HG03039 (cell line): ENCODE measurements around the gene IRF9.
"Not testable (repeated sequence)": the region's sequence is repeated elsewhere in the genome, so short reads cannot be mapped to it uniquely, and the experiment has no call there.

Source experiments
- ATAC-seq: cut with Tn5 transposase; IDR thresholded peaks from one replicate; pipeline ENCODE4 v1.9.1; 2021; ENCODE audit warnings: mild to moderate bottlenecking, moderate library complexity; ENCODE audit not compliant: unreplicated experiment

IRF9 gene

DNA sequence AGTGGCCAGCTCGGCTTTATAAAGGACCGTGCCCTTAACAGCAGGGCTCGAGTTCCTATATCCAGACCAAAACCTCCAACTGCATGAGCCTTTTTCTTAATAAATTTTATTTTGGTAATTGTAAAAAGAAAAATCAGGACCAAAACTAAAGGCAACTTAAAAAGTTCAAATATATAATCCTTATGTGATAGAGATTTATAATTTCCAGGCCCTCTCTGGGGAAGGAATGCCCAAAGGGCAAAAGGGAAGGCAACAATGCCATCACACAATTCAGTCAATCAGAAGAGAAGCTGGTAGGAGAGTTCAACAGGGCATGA is 28.0 kb downstream of the IRF9 start:
- no peak for ATAC-seq

DNA sequence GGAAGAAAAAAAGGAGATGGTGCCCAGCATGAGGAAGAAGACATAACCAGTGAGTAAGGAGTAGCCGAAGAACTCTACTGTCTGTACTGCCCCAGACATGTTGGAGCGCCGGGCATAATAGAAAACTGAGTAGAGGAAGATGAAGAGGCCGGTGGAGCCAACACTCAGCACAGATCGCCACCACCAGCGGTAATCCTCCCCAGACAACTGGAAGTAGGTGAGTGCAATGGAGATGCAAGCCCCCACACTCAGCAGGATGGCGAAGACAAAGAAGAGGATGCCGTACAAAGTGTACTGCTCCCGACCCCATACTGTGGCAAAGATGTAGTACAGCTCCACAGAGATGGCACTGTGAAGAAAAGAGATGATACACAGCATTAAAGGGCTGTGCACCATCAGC is 28.4 kb downstream of the IRF9 start:
- ATAC-seq, result no peak

DNA sequence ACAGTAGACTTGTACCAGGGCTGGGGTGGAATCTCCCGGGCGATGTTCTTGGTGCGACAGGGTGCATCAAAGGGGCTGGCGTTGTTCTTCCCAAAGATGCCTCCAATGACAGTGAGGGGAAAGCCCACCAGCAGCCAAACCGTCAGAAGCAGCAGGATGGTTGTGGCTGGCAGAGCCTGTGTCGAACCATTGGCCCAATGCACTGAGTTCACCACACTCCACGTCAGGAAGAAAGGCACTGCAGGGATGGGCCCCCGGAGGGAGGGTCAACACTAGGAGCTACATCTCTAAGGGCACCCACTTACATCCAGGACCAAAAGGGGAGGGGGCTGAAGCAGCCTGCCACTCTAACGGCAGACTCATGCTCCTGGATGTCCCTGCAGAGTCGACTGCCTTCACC is 29.4 kb downstream of the IRF9 start:
- no peak for ATAC-seq

DNA sequence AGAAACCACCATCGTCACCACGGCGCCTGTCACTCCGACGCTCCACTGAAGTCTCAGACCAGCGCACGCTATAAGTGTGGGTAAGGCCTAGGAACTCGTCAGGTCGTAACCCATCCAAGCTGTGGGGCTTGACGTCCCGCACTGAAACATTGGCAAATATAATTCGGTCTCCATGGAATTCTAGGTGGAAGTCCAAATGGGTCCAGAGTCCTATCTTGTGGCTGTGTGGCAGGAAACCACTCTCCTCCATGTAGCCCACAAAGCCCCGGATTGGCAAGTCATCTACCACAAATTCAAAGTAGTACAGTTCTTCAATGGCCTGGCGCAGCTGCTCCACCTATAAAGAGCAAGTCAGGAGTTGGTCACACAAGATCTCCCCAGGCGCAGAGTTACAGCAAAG is 31.9 kb downstream of the IRF9 start:
- ATAC-seq, result no peak

DNA sequence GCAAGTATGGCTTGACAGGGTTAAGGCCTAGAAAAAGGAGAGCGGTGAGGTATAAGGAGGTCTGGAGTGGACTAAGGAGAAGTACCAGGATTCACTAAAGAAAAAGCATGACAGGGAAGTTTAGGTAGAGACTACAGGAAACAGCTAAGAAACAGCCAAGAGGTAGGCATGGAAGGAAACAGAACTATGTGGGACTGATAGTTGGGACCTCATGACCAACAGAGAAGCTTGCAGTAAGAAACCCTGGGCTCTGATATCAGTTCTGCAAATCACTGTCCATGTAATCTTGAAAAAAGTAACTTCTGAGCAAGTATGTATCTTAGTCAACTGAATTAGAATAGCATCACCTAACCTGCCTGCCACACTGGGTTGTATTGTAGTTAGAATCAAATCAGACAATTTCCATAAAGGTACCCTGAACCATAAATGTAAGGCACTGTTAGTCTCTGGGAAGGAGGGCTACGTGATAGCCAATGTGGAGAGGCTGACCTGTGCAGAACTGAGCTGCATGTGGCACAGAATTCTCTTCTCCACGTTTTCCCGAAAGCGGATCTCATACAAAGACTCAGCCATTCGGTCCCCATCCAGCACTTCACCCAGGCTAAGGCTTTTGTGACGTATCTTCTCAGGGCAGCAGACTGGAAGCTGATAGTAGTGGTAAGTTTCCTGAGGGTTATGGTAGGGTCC is 33.3 kb downstream of the IRF9 start:
- ATAC-seq, result no peak

DNA sequence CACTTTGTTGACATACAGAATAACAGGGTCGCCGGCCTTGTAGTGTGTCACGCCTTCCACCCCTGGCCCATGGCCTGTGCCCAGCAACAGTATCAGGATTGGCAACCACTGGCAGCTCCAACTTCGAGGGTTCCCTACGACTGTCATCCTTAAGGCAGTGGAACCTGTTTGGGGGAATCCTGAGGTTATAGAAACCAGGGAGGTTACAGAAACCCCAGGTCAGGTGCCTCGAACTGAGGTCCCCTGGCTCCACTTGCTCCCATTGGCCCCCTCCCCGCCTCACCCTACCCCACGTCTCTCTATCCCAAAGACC is 33.8 kb downstream of the IRF9 start:
- no peak for ATAC-seq

DNA sequence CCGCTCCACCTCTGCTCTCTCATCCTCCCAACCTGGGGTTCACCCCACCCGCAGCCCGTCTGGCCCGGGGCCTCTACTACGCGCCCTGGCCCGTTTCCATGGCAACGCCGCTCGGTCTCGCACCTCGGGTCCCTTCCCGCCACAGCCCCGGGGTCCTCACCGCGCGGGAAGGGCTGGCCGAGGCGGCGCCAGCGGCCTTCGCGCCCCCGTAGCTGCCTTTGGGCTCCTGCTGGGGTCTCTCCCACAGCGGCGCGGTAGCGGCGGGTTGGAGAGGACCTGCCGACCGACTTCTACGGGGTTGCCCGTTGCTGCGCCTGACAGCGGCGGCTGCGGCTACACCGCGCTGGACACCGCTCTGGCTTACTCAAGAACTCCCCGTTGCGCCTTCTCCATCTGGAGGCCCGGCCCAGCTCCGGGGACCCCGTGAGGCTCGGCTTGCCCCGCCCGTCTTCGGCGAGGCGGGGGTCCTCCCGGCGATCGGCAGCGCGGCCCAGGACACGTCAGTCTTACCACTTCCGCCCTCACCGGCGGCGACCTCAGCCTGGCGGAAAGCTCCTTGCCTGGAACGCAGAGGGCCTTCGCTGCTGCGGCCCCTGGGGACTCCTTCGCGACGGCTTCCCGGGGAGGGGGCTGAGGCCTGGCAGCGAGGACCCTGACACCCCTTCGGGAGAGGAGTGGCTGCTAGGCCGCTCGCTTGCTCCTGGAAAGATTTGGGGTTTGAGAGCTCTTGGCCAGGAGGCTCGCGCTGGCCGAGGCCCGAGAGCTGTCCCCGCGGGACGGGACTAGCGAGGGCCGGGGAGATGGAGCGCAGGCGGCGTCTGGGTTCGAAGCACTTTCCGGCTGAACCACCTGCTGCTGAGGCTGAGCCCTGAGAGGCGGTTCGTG is 34.4 kb downstream of the IRF9 start, which contains the start of gene TM9SF1:
Gene TM9SF1, minus strand, starts transcription at position 256 of the 885 bp plus-strand sequence. CDS start 422 bp downstream, outside the sequence.
- peak; percentile 79 for ATAC-seq

DNA sequence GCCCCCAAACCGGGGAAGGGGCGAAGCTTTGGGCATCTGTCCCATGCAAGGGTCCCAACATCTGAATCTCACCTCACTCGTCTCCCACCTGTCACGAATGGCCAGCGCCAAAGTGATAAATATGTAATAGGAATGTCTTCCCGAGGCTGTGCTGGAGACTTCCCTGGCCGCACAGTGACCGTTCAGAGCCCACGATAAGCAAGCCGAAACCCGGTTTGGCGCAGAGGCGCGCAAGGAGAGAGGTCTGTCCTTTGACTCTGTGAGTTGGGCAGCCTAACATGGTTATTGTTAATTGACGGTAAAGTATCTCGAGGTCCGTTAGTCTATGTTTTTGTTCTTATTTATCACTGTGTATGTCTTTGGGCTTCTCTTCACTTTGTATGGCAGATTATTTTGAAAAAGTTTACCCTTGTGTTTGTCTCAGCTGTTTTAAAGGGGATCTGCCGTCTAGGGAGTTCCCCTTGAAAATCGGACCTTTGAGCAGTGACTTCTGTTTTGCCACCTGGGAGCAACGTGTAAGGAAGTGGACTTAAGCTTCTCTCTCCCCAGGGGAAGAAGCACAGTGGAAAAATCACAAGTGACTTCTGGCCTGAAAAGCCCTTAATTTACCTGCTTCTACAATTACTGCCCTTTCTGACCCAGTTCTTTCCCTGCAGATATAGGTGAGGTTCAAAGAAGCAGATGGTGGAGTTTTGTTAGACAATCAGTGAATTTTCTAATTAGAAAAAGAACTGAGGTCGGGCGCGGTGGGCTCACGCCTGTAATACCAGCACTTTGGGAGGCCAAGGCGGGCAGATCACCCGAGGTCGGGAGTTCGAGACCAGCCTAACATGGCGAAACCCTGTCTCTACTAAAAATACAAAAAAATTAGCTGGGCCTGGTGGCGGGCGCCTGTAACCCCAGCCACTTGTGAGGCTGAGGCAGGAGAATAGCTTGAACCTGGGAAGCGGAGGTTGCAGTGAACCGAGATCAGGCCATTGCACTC is 35.3 kb downstream of the IRF9 start:
- no peak for ATAC-seq

DNA sequence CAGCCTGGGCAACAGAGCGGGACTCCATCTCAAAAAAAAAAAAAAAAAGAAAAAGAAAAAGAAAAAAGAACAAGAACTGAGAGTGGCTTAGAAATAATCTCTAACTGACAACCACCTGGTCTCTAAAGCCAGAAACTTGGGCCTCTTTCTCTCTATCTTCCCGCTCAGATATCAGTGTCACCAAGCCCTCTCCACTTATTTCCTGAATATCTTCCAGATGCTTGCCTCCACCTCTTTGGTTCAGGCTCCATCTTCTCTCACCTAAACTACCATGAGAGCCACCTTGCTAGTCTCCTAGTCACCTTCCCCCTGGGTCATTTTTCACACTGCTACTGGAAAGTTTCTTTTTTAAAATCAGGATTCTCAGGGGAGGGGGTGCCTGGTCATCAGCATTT is 36.0 kb downstream of the IRF9 start:
- no peak for ATAC-seq

DNA sequence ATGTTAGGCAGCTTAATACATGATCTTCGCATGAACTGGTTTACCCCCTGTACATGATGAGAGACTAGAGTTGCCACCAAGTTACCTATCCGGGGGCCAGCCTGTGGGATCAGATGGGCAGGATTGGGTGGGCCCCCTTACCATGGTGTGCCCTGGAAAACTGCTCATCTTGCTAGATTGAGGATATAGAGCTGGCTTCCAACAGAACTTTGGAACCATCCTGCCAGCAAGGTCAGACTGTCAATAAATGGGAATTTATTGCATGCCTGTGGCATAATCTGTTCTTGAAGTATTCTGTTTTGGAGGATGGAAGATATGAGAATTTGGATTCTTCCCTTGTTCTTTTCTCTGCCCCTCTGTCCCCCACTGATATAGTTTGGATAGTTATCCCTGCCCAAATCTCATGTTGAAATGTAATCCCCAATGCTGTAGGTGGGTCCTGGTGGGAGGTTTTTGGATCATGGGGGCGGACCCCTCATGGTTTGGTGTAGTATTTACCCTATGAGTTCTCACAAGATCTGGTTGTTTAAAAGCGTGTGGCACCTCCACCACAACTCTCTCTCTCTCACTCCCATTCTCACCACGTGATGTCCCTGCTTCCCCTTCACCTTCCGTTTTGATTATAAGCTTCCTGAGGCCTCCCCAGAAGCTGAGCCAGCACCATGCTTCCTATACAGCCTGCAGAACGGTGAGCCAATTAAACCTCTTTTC is 37.9 kb downstream of the IRF9 start:
- no peak for ATAC-seq

DNA sequence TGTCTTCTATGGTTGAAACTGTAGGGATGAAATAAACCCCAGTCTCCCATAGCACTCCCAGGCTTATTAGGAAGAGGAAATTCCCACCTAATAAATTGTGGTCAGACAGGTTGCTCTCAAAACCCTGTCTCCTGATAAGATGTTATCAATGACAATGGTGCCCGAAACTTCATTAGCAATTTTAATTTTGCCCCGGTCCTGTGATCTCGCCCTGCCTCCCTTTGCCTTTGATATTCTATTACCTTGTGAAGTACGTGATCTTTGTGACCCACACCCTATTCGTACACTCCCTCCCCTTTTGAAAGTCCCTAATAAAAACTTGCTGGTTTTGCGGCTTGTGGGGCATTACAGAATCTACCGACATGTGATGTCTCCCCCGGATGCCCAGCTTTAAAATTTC is 41.5 kb downstream of the IRF9 start:
- not testable (repeated sequence) for ATAC-seq

DNA sequence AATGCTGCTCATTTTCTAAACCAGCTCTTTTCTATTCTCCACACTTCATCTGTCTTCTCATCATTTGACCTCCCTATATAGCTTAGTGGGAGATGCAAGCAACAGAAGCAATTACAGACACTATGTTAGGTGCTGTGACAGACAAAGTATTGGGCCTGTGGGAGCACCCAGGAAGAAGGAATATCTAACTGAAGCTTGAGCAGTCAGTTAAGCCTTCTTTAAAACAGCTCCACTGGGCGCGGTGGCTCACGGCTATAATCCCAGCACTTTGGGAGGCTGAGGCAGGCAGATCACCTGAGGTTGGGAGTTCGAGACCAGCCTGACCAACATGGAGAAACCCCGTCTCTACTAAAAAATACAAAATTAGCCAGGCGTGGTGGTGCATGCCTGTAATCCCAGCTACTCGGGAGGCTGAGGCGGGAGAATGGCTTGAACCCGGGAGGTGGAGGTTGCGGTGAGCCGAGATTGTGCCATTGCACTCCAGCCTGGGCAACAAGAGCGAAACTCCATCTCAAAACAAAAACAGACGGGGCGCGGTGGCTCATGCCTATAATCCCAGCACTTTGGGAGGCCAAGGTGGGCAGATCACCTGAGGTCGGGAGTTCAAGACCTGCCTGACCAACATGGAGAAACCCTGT is 42.3 kb downstream of the IRF9 start:
- not testable (repeated sequence) for ATAC-seq

DNA sequence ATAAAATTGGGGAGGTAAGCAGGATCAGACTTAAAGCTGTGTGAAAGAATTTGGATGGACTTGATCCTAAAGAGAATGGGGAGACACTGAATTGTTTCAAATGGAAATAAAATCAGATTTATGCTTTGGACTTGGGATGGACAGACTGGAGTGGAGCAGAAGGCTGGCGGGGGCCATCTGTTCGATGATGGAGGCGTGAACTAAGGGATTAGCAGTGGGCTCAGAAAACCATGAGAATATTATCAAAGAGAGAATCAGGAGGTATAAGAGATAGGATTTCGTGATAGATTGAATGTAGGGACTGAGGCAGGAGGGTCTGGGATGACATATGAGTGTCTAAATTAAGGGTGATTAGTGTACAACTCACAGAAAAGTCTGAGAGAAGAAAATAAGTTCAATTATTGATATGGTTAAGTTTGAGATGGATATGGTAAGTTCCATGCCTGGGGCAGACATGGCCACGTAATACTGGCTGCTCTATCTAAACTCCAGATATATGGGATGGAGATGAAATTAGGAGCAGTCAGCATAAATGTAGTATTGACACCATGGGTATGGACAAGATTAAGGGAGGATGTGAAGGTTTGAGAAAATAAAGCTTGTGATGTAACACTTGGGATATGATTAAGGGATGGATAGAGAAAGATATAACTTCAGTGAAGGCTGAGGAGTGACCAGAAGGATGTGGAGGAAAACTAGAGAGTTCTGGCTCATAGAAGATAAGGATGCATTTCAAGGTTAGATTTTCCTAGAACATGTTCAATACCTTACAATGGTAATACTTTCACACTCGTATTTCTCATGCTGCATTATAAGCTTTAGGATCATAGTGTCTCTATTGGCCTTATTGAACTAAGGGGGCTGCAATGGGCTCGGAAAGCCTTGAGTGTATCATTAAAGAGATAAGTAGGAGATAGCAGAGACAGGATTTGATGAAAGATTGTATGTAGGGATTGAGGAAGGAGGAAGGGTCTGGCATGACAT is 43.4 kb downstream of the IRF9 start:
- no peak for ATAC-seq

DNA sequence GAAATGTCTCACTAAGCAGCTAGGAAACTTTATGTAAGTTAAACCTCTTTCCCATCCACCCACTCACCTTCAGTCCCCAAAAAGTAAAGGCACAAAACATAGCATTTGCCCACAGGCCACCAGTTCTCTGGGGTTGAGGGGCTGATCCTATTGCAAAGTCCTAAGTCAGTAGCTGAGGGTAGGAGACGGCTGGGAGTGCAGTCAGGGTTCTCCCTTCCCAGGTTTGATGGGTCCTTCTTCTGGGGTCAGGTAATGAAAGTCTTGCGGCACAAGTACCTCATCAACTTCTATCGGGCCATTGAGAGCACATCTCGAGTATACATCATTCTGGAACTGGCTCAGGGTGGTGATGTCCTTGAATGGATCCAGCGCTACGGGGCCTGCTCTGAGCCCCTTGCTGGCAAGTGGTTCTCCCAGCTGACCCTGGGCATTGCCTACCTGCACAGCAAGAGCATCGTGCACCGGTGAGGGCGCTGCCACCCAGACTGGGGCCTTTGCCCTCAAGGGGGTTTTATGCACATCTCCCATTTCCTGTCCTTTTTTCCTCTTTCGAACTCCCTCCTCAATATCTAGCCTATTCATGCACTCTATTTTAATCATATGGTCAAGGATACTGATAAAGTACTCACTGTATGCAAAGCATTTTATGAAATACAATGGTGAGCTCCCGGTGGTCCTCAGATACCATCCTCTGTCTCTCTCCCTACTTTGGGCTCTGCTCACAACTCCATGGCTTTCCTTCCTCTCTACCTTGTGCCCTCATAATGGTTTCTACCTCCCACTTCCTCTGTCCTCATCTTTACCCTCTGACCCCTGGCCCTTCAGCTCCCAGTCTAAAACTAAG is 45.4 kb downstream of the IRF9 start:
- ATAC-seq, result no peak

DNA sequence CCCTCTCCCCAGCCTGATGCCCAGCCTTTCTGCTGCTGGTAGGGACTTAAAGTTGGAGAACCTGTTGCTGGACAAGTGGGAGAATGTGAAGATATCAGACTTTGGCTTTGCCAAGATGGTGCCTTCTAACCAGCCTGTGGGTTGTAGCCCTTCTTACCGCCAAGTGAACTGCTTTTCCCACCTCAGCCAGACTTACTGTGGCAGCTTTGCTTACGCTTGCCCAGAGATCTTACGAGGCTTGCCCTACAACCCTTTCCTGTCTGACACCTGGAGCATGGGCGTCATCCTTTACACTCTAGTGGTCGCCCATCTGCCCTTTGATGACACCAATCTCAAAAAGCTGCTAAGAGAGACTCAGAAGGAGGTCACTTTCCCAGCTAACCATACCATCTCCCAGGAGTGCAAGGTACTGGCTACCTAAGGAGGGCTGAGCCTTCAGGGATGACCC is 46.1 kb downstream of the IRF9 start:
- ATAC-seq, result no peak

DNA sequence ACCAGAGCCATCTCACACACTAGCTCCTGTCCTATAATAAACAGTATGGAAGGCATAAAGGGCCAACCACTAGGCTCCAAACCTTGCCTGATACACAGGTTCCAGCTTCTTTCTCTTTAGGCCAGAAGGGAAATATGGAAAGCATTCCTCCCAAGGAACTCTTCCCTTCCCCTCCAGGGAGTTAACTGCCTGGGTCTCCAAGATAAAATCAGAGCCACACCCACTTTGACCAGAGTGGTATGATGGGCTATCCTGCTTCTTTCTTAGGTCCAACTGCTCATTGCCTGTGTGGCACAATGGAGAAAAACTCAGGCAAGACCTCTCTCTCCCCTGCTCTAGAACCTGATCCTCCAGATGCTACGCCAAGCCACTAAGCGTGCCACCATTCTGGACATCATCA is 46.6 kb downstream of the IRF9 start:
- ATAC-seq, result no peak

DNA sequence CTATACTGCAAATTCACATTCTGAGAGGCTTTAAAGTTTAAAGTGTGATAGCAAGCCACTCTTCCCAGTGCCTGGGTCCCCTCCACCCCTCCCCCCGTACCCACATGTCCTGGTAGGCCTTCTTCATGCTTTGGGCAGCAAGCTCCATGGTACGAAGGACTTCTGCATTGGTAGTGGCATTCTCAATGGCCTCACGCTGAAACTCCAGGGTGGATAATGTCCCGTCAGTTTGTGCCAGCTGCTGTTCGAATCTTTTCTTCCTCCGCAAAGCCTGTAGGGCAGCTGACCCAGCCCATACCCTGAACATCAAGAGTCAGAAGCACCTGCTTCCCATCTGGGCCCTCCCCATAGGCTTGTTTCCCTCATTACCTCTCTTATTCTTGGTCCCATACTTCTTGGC is 50.2 kb downstream of the IRF9 start:
- no peak for ATAC-seq
